GM23338 (cell line): ENCODE results near the gene NSRP1. TPM values are rescaled to one million over a fixed set of nuclear protein-coding genes. Genes with fewer than 3 reads are reported as not detected.

Experiments
- ATAC-seq: fragments of 200-7000 bp; cut with Tn5 transposase; 3 replicates; pipeline ENCODE4 v1.9.1; 2020
- DNase-seq: peaks from one replicate; pipeline ENCODE4 v3.0.0-alpha.2; 2015; ENCODE audit warnings: low spot score
- H2AFZ ChIP-seq: fragments of 200-600 bp; sonication (generic); 2 replicates; pipeline ENCODE4 v1.8.0; 2016; ENCODE audit warnings: antibody characterized with exemption, mild to moderate bottlenecking, moderate library complexity
- H3F3A ChIP-seq: fragments of 200-600 bp; sonication (generic); replicated peaks from 2 replicates; pipeline ENCODE4 v1.8.0; 2017; ENCODE audit warnings: antibody characterized with exemption, mixed run types, low read depth
- H3K27ac ChIP-seq: fragments of 200-600 bp; sonication (generic); 2 replicates; pipeline ENCODE4 v1.6.1; 2016; ENCODE audit warnings: low read depth
- H3K27me3 ChIP-seq: fragments of 200-600 bp; sonication (generic); 2 replicates; pipeline ENCODE4 v1.8.0; 2016; ENCODE audit warnings: mild to moderate bottlenecking, mixed run types, moderate library complexity; ENCODE audit not compliant: insufficient read depth
- H3K36me3 ChIP-seq: fragments of 200-600 bp; sonication (generic); 2 replicates; pipeline ENCODE4 v1.8.0; 2016; ENCODE audit warnings: mild to moderate bottlenecking; ENCODE audit not compliant: insufficient read depth
- H3K4me1 ChIP-seq: fragments of 200-600 bp; sonication (generic); 2 replicates; pipeline ENCODE4 v1.8.0; 2016; ENCODE audit warnings: mild to moderate bottlenecking, moderate library complexity; ENCODE audit not compliant: insufficient read depth
- H3K4me2 ChIP-seq: fragments of 200-600 bp; sonication (generic); 2 replicates; pipeline ENCODE4 v1.7.1; 2017; ENCODE audit warnings: mixed run types
- H3K4me3 ChIP-seq: fragments of 200-600 bp; sonication (generic); 2 replicates; pipeline ENCODE4 v1.6.1; 2016; ENCODE audit warnings: mixed run types
- H3K79me2 ChIP-seq: fragments of 200-600 bp; sonication (generic); replicated peaks from 2 replicates; pipeline ENCODE4 v1.8.0; 2017; ENCODE audit warnings: mild to moderate bottlenecking; ENCODE audit not compliant: insufficient read depth
- H3K9me2 ChIP-seq: fragments of 200-600 bp; sonication (generic); 2 replicates; pipeline ENCODE4 v1.8.0; 2017; ENCODE audit not compliant: insufficient read depth
- H4K20me1 ChIP-seq: fragments of 200-600 bp; sonication (generic); replicated peaks from 2 replicates; pipeline ENCODE4 v1.8.0; 2017; ENCODE audit warnings: mild to moderate bottlenecking; ENCODE audit not compliant: insufficient read depth
- H3K27ac Mint-ChIP-seq: 2 replicates; pipeline ENCODE4 v1.8.0; 2020; ENCODE audit warnings: inconsistent platforms, mild to moderate bottlenecking, moderate library complexity, mixed read lengths
- H3K27me3 Mint-ChIP-seq: 3 replicates; pipeline ENCODE4 v1.8.0; 2022; ENCODE audit warnings: low read depth, mild to moderate bottlenecking, moderate library complexity, mixed read lengths, inconsistent platforms; ENCODE audit not compliant: insufficient read depth, poor library complexity
- H3K36me3 Mint-ChIP-seq: 3 replicates; pipeline ENCODE4 v1.8.0; 2021; ENCODE audit warnings: low read depth, mild to moderate bottlenecking, inconsistent platforms, moderate library complexity, mixed read lengths
- H3K4me1 Mint-ChIP-seq: 3 replicates; pipeline ENCODE4 v1.8.0; 2020; ENCODE audit warnings: mild to moderate bottlenecking, inconsistent platforms, mixed read lengths
- H3K4me3 Mint-ChIP-seq: 3 replicates; pipeline ENCODE4 v1.8.0; 2021; ENCODE audit warnings: moderate library complexity, mild to moderate bottlenecking, inconsistent platforms, mixed read lengths
- H3K9me3 Mint-ChIP-seq: 3 replicates; pipeline ENCODE4 v1.8.0; 2020; ENCODE audit warnings: moderate library complexity, mild to moderate bottlenecking, inconsistent platforms, mixed read lengths
- CREB1 ChIP-seq: fragments of 250-450 bp; sonication (Bioruptor Pico); IDR thresholded peaks from 2 replicates; pipeline ENCODE4 v1.5.0; 2020; ENCODE audit warnings: low read depth, mild to moderate bottlenecking, moderate library complexity
- EZH2 ChIP-seq: fragments of 200-600 bp; sonication (generic); IDR thresholded peaks from one replicate; pipeline ENCODE4 v1.8.0; 2017; ENCODE audit warnings: antibody characterized with exemption, mild to moderate bottlenecking, low read depth; ENCODE audit not compliant: unreplicated experiment
- JUNB ChIP-seq: IDR thresholded peaks from one replicate; pipeline ENCODE4 v1.6.1; 2016; ENCODE audit warnings: antibody characterized with exemption; ENCODE audit not compliant: unreplicated experiment
- NANOG ChIP-seq: IDR thresholded peaks from 2 replicates; pipeline ENCODE4 v1.6.1; 2016; ENCODE audit warnings: antibody characterized with exemption, borderline replicate concordance
- POLR2AphosphoS5 ChIP-seq: IDR thresholded peaks from 2 replicates; pipeline ENCODE4 v1.6.1; 2016; ENCODE audit warnings: antibody characterized with exemption, low read depth
- ZNF331 ChIP-seq: fragments of 250-450 bp; sonication (Bioruptor Pico); IDR thresholded peaks from 2 replicates; pipeline ENCODE4 v1.5.0; 2020; ENCODE audit warnings: low read depth, mild to moderate bottlenecking, moderate library complexity
- polyA plus RNA-seq: library from polyadenylated mRNA; unstranded; fragments of >200 nt; fragmentation: Nextera tagmentation; extraction: Ambion mirVana; gene quantifications from 2 replicates; pipeline ENCODE4 v1.2.1, GENCODE V29; 2016
- total RNA-seq: library from RNA; depleted of rRNA; stranded (reverse); fragments of >200 nt; shearing (Covaris generic); gene quantifications from 2 replicates; pipeline ENCODE4 v1.2.3, GENCODE V29; 2014
- TF ChIP-seq, protein P1 (sequence below): IDR thresholded peaks from 2 replicates; pipeline ENCODE4 v1.6.1; 2016; ENCODE audit warnings: antibody characterized with exemption
- TF ChIP-seq, protein P2 (sequence below), 2 experiments: fragments of 200-600 bp in 1 of 2; sonication (generic) in 1 of 2; conservative IDR thresholded peaks; 2 replicates each; pipeline versions ENCODE4 v1.5.1 to v1.6.1; 2016 to 2017; ENCODE audit warnings: antibody characterized with exemption in 2 of 2, low read depth in 2 of 2, mild to moderate bottlenecking in 2 of 2, moderate library complexity in 1 of 2
- TF ChIP-seq, protein P3 (sequence below): IDR thresholded peaks from one replicate; pipeline ENCODE4 v1.6.1; 2018; ENCODE audit warnings: antibody characterized with exemption; ENCODE audit not compliant: unreplicated experiment

Gene NSRP1
- total and polyA plus RNA-seq, 2 experiments from 2014 or later = 15.7 to 110 TPM

DNA sequence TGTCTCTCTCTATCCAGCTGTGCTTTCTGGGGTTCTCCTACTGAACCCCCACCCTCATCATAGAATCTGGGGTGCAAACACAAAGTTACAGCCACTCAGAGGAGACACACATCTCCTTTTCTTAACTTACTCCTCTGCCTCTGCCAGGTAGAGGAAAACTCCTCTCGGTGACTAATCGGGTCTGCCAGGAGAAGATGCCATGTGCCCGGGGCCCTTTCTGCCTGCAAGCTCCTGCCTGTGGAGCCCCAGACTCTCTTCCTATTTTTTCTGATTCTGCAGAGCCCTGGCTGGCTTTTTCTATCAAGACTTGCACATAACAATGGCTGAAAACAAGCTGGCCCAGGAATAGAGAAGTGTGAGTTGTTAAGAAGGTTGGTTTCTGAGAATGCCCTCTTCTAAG lies 108.5 kb downstream of the NSRP1 start (continued):
- TF ChIP-seq JUNB = no peak
- no peak for TF ChIP-seq CREB1 (CRISPR knock-in tag)
- TF ChIP-seq POLR2AphosphoS5 = no peak
- no peak for TF ChIP-seq ZNF331
- TF ChIP-seq, protein P1, sequence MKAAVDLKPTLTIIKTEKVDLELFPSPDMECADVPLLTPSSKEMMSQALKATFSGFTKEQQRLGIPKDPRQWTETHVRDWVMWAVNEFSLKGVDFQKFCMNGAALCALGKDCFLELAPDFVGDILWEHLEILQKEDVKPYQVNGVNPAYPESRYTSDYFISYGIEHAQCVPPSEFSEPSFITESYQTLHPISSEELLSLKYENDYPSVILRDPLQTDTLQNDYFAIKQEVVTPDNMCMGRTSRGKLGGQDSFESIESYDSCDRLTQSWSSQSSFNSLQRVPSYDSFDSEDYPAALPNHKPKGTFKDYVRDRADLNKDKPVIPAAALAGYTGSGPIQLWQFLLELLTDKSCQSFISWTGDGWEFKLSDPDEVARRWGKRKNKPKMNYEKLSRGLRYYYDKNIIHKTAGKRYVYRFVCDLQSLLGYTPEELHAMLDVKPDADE = no peak
- TF ChIP-seq, protein P2, sequence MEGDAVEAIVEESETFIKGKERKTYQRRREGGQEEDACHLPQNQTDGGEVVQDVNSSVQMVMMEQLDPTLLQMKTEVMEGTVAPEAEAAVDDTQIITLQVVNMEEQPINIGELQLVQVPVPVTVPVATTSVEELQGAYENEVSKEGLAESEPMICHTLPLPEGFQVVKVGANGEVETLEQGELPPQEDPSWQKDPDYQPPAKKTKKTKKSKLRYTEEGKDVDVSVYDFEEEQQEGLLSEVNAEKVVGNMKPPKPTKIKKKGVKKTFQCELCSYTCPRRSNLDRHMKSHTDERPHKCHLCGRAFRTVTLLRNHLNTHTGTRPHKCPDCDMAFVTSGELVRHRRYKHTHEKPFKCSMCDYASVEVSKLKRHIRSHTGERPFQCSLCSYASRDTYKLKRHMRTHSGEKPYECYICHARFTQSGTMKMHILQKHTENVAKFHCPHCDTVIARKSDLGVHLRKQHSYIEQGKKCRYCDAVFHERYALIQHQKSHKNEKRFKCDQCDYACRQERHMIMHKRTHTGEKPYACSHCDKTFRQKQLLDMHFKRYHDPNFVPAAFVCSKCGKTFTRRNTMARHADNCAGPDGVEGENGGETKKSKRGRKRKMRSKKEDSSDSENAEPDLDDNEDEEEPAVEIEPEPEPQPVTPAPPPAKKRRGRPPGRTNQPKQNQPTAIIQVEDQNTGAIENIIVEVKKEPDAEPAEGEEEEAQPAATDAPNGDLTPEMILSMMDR (conservative IDR thresholded peaks at IDR 0.05; ENCODE audit: low read depth in 2 of 2) = no peak
- TF ChIP-seq NANOG = no peak
- TF ChIP-seq, protein P3, sequence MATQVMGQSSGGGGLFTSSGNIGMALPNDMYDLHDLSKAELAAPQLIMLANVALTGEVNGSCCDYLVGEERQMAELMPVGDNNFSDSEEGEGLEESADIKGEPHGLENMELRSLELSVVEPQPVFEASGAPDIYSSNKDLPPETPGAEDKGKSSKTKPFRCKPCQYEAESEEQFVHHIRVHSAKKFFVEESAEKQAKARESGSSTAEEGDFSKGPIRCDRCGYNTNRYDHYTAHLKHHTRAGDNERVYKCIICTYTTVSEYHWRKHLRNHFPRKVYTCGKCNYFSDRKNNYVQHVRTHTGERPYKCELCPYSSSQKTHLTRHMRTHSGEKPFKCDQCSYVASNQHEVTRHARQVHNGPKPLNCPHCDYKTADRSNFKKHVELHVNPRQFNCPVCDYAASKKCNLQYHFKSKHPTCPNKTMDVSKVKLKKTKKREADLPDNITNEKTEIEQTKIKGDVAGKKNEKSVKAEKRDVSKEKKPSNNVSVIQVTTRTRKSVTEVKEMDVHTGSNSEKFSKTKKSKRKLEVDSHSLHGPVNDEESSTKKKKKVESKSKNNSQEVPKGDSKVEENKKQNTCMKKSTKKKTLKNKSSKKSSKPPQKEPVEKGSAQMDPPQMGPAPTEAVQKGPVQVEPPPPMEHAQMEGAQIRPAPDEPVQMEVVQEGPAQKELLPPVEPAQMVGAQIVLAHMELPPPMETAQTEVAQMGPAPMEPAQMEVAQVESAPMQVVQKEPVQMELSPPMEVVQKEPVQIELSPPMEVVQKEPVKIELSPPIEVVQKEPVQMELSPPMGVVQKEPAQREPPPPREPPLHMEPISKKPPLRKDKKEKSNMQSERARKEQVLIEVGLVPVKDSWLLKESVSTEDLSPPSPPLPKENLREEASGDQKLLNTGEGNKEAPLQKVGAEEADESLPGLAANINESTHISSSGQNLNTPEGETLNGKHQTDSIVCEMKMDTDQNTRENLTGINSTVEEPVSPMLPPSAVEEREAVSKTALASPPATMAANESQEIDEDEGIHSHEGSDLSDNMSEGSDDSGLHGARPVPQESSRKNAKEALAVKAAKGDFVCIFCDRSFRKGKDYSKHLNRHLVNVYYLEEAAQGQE = no peak

DNA sequence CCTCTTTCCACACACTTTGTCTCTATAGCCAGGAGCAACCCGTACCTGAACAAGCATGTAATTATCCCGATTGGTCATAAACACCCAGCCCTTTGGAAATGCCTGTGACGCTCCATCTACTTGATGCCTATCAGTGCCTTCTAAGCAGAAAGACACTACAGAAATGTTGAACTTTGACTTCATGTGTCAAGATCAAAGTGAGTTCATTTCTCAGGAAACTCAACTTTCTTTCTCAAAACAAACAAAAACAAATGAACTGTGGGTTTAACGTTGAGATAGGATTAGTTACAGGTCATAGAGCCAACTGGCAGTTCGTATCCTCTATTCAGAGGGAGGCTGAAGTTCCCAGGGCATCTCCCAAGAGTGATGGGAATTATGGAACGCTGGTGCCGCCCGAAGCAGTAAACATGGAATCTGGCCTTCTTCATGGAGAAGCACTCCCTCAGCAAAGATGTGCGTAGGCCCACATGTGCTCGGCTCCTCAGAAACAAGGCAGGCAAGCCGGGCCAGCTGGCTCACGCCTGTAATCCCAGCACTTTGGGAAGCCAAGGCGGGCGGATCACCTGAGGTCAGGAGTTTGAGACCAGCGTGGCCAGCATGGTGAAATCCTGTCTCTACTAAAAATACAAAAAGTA lies 109.4 kb downstream of the NSRP1 start:
- Histone ChIP-seq H3K4me1 (no peaks in the 10 kb centered on the region), H3K4me3 (no peak overlapping the region), H3F3A (no peaks in the 10 kb centered on the region), H3K79me2 (no peaks in the 10 kb centered on the region), H2AFZ (0 out of 2 replicates have a peak overlapping the region, but pooled peaks have one; percentile 32), H3K36me3 (no peaks in the 10 kb centered on the region), H4K20me1 (no peaks in the 10 kb centered on the region), H3K9me2 (no peaks in the 10 kb centered on the region), H3K27ac (no peak overlapping the region), H3K27me3 (no peaks in the 10 kb centered on the region), H3K4me2 (no peak overlapping the region)
- ATAC-seq (no peak), DNase-seq (no peak)
- no peaks in the 10 kb centered on the region for H3K9me3 Mint-ChIP-seq
- H3K27me3 Mint-ChIP-seq = peaks cover 8% of the 10 kb centered on the region
- no peak overlapping the region for H3K27ac Mint-ChIP-seq
- no peaks in the 10 kb centered on the region for H3K36me3 Mint-ChIP-seq
- no peak overlapping the region for H3K4me3 Mint-ChIP-seq
- peaks cover 4% of the 10 kb centered on the region for H3K4me1 Mint-ChIP-seq
- TF ChIP-seq NANOG (no peak), JUNB (no peak), EZH2 (no peak), ZNF331 (no peak), POLR2AphosphoS5 (no peak), CREB1 (CRISPR knock-in tag) (no peak)
